GM21423 (cell line): ENCODE measurements around the gene BCL11A.

Experiments used
- ATAC-seq: cut with Tn5 transposase; IDR thresholded peaks from one replicate; pipeline ENCODE4 v1.9.1; 2021; ENCODE audit warnings: mild to moderate bottlenecking, moderate library complexity; ENCODE audit not compliant: unreplicated experiment

BCL11A gene

DNA sequence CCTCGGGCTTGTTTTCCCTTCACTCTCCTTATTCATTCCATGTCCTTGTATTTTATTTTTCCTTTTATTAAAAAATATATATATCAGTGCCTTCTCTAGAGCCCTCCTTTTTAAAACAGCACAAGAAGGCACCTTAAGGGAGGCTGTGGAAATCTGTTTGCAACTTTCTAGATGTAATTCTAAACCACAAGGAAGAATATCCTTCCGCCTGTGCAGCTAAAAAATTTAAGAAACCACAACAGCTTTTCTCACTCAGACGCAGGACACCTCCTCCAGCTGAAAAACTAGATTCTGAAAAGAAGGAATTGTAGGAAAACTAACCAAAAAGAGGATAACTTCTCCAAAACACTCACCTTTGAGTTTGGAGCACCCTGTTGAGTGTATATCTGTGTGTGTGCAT, 142.2 kb downstream of the BCL11A start:
- ATAC-seq: no peak

DNA sequence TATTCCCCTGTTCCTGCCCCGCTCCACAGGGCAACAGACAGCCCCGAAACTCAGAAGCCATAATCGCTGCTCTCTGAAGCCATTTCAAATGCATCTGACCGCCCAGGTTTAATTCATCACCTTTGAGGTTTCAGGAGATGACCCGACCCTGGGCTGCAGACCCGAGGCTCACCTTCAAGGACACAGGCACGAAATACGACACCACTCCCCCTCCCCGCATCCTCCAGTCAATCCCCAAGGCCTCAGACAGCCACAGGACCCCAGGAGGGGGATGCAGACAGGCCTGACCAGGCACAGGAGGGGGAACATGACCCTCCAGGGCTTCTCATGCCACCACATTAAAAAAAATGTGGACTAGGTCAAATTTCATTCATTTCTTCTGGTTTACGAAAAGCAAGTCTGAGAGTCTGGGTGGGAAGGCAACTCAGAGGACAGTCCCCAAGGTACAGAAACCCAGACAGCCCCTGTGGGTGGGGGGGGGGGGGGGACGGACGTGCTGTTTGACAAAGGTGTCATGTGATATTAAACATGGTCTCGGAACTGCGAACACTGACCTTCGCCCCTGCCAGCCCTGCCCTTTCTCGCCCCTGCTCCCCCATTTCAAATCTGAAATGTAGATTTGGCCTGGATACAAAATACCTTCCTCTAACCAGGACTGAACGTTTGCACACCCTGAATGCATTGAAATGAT, 142.9 kb downstream of the BCL11A start:
- no peak for ATAC-seq

DNA sequence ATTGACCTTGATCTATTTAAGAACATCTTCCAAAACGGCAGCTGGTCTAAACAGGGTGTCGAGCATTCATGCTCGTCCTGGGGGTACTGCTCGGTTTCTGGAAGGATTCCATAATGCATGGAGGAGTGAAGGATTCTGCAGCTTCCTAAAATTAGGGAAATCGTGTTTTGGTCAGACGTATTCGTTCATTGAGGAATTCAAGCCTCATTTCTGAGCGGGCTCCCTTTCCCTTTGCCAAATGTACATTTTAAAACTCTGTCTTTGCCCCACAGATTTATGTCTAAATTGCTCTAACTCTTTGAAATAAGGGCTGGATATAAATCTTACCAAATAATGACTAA, 144.0 kb downstream of the BCL11A start:
- no peak for ATAC-seq

DNA sequence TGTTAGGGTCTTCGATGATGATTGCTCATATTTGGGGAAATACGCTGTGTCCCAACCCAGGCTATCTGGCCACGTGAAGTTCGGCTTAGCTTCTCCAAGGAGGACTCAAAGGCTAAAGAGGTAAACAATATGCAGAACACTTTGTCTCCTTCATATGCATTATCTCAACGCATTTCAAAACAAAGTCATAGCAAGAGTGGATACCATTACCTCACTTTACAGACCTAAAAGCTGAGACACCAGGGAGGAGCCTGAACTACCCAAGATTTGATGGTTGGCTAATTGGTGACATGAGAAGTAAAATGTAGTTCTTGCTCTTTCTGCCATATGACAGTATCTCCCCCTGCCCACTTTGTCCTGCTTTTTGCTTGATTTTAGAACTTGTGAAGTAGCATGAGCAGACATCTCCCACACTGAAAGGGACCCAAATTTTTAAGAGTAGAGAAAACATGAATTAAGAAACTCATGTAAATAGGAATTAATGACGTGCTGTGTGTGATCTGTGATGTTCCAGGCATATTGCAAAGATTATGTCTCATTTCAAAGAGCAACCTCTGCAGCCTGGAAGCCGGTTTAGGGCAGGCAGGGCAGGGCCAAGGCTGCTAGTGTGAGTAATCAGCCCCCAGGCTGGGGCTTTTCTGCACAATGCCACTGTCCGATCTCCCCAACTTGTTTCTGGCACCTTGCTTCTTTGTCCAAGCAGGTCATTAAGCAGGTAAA, 144.5 kb downstream of the BCL11A start:
- no peak for ATAC-seq

DNA sequence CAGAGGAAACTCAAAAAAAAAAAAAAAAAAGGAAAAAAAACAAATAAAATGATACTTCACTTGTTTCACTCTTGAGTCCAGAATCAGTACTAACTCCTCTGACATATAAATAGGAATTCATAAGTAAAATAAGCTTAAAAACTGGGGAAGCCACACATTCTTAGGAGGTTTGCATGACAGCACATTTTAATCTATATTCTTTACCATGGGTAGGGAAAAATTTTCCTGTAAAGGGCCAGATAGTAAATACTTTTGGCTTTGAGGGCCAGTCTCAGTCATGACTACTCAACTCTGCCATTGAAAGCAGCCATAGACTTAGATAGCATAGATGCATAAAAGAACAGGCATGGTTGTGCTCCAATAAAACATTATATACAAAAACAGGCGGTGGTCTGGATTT, 145.2 kb downstream of the BCL11A start:
- ATAC-seq: no peak

GRCh38 chr2:60407398-60407797, 146.1 kb downstream of the BCL11A start:
- ATAC-seq: no peak

- no peak for ATAC-seq
Observed at GRCh38 chr2:60406192-60406591, 147.3 kb downstream of the BCL11A start.

- no peak for ATAC-seq
Observed at GRCh38 chr2:60405271-60405919, 148.1 kb downstream of the BCL11A start.
